HL-60/S4 treated with phorbol 12-myristate 13-acetate at 8.2 ng/mL for 4 days and 3 days (cell line): ENCODE measurements around the gene B3GNT9.
"Not testable (repeated sequence)": the region's sequence is repeated elsewhere in the genome, so short reads cannot be mapped to it uniquely, and the experiment has no call there.

ENCODE experiments used
- in situ Hi-C: fragments of 300-500 bp; cut with MboI; formaldehyde crosslinking; loops from 2 replicates; pipeline ENCODE4 v1.15.0; 2022; ENCODE audit warnings: low sequenced_read_pairs

B3GNT9 gene

DNA sequence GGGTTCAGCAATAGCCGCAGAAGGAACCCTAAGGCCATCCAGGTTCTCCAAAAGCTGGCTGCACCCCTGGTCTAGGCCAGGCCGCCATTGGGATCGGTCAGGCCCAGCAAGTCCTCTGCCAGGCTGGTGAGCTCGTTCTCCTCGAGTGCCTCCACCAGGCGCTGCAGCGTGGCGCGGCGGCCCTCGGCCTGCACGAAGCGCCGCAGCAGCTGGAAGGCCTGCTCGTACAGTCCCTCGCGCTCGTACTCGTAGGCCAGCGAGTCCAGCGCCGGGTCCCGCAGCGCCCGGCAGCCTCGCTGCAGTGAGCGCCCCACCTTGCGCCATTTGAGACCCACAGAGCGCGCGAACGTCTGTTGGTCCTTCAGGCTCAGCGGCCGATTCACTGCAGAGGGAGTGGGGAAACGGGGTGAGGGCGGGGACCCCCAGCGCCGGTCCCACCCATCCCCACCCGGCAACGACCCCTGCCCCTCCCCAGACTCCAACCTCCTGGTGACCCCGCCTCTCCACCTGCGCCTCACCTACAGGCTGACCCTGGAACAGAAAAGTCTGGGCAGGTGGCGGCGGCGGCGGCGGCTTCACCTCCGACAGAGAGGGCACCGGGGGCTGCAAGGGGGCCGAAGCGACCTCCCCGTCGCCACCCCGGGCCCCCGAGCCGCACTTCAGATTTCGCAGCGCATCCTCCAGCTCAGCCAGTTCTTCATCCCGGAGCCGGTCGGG is 3.9 kb upstream of the B3GNT9 start:
- in situ Hi-C loops = loop anchor here (10.0 kb wide), 1 partner anchor 170 kb away; the partner anchor contains the start of gene CES4A

DNA sequence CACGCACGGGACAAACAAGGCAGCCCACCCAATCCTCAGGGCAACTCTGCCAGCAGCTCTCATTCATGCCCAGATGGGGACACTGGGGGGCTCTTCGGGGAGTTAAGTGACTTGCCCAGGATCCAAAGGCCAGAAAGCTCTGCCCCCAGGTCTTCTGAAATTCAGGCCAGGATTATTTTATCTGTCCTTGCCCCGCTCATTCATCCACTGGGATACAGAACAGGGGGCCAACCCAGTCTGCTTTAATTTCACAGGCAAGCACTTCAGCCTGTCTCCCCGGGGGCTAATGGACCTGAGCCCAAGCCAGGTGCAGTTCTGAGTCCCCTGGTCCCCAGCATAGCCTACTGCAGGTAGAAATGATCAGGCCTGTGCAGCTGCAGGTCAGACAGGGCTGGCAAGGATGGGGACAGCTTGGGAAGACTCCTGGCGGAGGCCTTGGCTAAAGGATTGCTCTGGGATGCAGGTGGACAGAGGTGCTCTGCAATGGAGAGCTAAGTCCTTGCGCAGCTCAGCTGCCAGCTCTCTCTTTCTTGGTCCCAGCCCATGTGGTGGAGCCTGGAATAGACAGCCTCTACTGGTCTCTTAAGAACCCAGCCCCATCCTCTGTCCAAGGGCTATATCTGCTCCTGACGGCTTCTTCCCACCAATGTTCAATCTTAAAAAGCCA is 766 bp upstream of the B3GNT9 start:
- in situ Hi-C loops = loop anchor here (10.0 kb wide), 1 partner anchor 167 kb away; the partner anchor contains the start of gene CES4A

DNA sequence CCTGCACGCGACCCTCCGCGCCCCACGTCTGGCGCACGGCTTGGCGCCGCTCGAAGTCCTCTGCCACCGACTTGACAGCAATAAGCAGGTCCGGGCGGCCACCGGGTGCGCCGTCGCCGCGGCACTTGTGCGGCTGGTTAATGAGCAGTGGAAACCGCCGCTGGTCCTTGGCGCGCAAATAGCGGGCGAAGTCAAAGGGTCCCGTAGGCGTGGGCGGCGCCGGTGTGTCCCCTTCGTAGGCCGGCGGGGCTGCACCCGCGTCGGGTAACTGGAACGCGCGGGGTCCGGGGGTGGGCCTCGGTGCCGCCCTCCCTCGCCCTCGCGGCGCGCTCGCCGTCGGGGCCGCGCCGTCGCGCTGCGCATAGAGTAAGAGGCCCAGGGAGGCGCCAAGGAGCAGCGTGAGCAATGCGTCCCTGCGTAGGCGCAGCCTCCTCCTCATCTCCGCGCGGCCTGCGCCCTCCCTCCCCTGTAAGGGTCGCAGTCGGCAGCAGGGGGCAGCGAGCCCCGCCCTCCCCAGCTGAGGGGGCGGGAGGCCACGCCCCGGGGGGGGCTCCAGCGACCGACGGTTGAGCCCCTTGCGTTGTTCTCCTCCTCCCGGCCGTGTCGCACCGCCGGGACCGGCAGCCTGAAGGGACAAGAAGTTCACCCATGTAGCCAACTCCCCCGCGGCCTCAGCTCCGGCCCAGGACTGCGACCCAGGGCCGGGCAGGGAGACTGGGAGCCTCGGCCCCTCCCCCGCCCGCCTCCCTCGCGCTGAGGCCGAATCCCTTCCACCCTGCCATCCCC is 558 bp downstream of the B3GNT9 start:
- in situ Hi-C loops = loop anchor here (10.0 kb wide), 1 partner anchor 165 kb away; the partner anchor contains the start of gene CES4A

DNA sequence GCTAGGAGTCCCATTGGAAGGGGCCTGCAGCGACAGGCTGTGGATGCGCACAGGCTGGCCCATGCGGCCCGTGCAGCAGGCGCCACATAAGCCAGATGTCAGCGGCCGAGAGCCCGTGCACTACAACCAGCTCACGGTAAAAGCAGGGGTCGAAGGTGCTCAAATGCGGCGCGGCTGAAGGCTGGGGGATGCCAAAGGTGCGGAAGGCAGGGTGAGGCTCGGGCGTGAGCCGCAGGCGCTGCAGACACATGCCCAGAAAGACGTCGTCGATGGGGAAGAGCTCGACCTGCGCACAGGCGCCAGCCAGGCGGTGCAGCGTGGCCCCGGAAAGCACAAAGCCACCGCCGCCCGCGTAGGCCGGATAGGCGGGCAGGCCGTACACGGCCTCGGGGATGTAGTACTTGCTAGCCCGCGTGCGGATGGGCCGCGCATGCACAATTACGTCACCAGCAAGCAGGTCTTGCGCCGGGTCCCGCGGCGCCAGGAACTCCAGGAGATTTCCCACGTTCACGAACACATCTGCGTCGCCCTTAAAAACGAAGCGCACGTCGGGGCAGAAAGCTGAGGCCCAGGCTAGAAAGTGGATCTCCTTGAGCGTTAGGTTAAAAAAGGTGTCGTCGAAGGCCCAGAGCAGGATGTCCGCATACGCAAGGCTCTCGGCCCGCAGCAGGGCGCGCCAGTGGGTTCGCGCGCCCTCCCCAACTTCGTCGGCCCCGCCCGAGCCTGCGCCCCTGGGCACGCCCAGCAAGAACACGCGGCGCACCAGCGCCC is 1.3 kb downstream of the B3GNT9 start:
- in situ Hi-C loops = loop anchor here (10.0 kb wide), 1 partner anchor 165 kb away; the partner anchor contains the start of gene CES4A

DNA sequence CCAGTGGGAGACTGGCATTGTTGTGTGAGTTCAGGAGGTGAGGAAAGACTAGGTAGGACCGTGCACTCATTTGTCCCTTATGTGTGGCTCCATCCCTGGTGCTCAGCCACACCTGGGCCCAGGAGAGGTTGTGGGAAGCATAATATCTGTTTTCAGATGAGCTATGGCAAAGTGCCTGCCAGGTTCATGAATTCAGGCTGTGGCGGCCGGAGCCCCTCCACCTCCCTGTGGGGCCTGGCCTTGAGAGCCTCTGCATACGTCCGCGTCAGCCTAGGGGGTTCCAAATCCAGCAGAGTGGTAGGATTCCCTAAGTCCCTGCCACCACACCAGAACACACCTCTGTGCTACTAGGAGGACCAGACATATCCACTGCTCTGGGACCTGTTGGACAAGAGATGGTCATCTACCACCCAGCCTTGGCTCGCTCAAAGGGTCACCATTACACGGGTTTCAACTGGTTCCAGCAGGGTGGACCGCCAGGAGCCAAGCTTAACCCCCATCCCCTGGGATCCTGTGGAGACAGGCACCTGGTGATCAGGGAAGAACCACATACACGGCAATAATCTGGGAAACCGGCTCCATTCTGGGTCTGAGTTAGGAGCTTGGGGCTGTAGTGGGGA is 2.0 kb downstream of the B3GNT9 start:
- in situ Hi-C loops = no loop called here

DNA sequence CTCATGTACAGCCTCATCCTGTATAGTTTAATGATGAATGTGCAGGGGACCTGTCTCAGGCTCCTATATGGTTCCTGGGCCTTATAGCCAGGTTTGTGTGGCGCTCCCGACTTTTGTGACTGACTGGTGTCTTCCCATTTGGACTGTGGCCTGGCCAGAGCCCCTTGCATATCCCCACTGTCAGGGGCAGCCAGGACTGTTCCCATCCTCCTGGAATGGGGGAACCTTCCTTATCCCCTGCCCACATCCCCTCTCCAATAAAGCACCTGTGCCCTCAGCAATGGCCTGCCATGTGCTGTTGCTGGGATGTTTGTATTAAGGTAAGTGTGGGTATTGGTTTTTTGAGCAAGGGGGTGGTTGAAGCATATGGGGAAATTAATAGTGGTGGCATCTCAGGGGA is 2.6 kb downstream of the B3GNT9 start:
- in situ Hi-C loops = no loop called here

DNA sequence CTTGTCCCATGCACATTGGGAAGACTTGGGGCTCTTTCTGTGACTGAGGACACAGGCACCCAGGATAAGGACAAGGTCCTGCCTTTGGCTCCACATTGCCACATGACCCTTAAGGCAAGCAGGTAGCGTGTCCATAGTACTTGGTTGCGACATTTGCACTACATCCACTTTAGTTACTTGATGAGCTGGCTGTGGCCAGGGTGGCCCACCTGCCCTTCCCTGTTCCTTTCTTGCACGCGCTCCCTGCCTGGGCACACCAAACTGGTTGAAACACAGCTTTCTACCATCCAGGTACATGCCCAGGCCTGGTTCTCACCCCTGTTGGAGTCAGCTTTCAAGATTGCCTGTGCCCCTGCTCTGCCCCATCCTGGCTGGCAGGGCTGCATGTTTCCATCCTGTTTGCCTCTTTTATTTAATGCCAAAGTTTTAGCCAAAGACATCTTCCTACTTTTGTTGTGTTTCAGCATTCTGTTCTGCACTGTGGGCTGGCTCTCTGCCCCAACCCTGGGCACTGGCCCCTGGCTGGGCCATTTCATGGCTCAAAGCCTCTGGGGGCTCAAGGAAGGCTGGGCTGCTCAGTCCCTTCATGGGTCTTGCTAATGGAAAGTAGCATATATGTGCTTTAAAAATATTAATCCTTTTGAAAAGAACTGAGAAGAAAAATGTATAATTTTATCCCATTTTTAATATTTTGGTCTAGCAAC is 3.2 kb downstream of the B3GNT9 start:
- in situ Hi-C loops = no loop called here

DNA sequence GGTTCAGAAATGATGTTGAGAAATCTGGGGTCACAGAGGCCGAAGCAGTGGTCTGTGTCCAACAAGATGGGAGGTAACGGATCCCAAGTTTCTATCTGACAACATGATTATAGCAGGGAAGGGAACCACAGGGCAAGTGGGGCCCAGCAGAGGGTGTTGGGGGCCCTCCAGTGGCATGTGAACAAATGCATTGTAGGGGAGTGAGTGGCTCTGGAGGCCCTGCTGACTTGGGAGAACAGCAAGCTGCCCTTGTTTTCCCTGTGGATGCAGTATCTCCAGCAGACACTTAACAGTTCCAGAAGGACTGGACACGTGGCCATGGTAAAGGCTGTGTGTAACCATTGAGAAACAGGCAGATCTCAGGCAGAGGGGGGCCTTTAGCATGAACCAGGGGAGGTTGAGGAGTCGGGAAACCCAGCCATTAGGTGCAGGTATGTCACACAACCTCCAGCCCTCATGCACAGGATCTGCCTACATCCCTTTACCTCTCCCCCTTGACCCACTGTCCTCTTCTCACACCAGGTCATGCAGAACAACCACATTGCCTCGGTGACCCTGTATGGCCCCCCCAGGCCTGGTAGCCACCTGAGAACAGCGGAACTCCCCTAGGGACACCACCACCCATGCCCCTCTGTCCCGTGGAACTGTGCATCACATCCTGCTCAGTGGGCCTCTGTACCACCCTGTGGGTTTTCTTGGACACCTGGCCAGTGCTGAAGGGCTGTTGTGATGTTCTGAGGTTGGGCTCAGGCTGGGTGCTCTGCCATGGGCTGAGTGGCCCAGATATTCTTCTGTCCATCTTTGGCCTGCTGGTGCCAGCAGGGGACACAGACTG is 4.1 kb downstream of the B3GNT9 start:
- in situ Hi-C loops = no loop called here

DNA sequence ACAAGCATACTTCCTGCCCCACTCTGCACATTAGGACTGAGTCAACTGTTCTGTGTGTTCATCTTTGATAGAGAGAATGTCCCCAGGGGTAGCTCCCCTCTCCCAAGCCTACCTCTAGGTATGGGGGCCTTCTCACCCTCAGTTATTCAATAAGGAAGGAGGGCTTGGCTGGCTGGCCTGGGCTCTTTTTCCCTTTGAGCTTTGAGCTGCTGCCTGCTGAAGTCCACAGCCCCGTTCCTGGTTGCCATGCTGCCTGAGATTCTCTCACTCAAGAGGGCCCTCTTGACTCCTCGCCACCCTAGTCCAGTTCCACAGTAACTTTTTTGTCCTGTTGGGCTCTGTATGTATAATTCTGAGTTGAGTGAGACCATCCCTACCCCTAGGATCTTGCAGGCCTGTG is 5.1 kb downstream of the B3GNT9 start:
- in situ Hi-C loops = no loop called here

DNA sequence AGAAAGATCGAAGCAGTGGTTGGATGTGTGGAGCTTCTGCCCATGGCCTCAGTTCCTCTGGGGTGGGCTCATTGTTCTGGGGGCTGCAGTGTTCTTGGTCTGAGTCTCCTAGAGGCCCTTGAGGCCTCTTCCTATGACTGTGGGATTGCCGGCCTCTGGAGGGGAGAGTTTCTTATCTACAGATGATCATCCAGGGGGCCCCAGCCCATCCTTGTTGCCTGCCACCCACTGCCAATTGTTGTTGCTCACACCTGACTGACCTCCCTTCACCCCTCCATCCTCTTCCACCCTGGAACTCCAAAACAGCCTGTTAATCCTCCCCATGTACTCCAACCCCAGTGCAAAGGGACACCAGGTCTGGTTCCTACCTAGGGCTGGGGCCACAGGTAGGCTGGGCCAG is 5.9 kb downstream of the B3GNT9 start:
- in situ Hi-C loops = no loop called here

DNA sequence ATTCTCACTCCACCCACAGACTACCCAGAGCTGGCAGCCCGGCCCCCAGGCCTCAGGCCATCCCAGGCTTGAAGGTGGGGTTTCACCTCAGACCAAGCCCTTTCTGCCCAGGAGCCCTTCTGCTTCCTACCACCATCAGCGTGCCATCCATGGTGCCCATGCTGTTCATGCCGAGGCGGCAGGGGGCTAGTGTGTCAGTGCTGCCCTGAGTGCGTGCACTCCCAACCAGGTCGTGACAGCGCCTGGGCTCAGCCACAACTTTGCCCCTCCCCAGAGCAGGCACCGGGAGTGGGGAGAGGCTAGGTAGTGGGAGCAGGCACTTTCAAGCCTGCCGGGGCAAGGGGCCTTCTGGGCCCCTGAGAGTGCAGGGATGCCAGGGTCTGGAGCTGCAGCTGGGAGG is 8.5 kb downstream of the B3GNT9 start:
- in situ Hi-C loops = no loop called here

DNA sequence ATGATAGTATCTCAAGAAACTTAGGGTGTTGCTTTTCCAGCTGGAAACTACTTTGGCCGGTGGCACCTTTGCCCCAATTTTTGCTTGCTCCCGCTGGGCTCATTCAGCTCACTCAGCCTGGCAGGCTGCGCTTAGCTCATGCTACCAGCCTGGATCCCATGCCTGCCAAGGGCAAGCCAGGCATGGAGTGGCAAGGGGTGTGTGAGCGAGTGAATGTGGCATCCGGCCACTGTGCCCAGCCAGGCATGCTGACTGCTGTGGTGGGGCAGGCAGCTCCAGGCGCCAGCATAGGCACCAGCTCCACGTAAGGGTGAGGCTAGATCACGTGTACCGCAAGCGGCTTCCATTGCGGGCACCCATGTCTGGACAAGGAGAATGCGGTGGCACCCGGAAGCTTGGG is 9.4 kb downstream of the B3GNT9 start:
- in situ Hi-C loops = no loop called here

DNA sequence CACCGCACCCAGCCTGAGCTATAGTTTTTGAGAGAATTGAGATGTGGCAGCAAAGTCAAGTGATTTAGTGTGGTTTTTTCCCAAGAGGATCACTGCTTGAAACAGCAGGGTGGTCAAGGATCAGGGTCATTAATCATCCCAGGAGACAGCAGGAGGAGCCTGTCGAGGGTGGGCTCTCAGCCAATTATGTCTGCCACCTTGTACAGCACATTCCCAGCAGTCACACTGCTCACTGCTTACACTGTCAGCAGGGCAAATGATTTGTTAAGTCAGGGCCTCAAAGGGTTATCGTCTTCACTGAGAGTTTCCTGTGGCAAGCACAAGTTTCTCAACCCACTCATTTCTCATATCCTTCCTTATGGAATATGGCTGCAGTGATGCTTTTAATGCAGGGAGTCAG is 13.2 kb downstream of the B3GNT9 start:
- in situ Hi-C loops = no loop called here

DNA sequence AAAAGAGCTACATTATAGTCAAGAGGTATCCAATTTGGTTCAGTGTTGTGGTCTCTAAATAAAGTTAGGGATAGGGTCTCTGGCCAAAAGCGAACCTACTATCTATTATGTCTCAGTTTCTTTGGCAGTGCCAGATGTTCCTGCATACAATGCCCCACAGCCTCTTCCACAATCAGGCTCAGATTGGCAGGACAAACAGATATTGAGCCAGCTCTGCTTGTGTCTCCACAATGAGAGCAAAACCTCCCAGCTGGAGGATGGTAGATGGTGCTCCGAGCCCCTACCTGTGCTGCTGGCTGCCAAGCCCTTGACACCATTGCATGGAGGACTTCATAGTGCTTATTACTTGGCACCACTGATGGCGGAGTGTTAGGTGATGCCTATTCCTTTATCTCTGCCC is 21.4 kb downstream of the B3GNT9 start:
- in situ Hi-C loops = no loop called here

DNA sequence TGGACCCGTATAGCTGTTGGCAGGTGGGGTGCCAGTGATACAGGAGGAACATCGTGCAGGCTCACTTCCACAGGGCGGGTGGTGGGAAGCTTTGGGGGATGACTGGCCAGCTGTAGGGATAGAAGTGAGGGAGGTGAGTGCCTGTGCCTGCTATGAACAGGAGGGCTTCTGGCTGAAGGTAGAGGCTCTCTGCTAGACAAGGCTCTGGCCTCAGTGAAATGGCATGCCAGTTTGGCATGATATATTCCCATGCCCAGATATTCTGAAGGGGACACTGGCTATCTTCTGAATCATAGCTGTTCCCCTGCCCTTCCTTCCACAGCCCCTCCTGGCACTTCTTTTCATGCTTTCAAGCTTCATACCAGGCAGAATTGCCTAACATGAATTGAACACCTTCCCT is 21.9 kb downstream of the B3GNT9 start:
- in situ Hi-C loops = no loop called here

DNA sequence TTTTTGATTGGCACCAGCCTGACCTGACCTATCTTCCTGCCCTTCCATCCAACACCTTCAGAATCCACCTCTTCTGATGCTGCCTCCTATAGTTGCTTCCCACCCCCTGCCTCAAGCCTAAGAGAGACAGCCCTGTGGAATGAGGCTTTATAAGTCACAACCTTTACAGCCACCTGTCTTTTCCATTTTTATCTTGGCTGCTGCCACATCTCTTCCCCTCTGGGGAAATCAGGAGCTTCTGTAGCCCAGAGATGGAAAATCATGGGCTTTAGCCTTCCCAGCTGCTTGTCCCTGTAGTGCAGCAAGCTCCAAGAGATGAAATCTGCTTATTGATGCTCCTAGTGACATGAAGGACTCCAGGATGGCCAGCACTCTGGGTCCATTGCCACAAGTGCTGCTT is 22.4 kb downstream of the B3GNT9 start:
- in situ Hi-C loops = no loop called here

DNA sequence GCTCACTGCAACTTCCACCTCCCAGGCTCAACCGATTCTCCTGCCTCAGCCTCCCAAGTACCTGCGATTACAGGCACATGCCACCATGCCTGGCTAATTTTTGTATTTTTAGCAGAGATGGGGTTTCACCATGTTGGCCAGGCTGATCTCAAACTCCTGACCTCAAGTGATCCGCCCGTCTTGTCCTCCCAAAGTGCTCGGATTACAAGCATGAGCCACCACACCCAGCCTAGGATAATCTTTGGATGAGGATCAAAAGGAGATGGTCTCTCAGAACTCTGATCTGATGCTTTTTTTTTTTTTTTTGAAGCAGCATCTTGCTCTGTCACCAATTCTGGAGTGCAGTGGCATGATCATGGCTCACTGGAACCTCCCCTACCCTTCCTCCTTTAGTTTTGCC is 28.0 kb downstream of the B3GNT9 start:
- in situ Hi-C loops = not testable (repeated sequence)

DNA sequence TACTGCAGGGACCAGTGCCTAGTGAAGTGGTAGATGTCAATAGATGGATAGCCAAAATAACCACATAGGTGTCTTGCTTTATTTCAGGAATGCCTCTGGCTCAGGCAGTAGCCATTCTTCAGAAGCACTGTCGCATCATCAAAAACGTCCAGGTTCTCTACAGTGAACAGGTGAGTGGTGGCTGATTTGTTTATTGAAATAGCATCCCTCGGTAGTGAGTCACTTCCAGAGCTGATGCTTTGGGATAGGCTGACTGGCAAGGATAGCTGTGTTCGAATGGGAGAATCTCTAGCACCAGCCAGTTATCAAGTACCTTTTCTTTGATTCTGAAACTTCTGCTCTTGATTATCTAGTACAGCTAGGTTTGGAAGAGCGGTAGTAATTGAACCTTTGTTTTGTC is 30.8 kb downstream of the B3GNT9 start:
- in situ Hi-C loops = no loop called here

DNA sequence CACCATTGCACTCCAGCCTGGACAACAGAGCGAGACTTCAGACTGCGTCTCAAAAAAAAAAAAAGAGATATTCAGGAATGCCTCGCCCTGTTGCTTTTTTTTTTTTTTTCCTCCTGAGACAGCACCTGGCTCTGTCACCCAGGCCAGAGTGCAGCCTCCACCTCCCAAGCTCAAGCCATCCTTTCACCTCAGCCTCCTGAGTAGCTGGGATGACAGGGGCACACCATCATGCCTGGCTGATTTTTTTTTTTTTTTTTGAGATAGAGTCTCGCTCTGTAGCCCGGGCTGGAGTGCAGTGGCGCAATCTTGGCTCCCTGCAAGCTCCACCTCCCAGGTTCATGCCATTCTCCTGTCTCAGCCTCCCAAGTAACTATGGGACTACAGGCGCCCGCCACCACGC is 33.1 kb downstream of the B3GNT9 start:
- in situ Hi-C loops = no loop called here
